ENCODE data around the gene AP5S1. TPM values are rescaled to one million over a fixed set of nuclear protein-coding genes. Genes with fewer than 3 reads are reported as not detected.

The AP5S1 gene
- total RNA-seq, 4 donors from 2014 or later, result under 0.01 to 18.6 (median 9.5) TPM

GRCh38 chr20:3866464-3866863 is 46.1 kb downstream of the AP5S1 start:
- peaks cover 0 to 1% of the 10 kb centered on the region in 2 donors for H3K36me3 ChIP-seq
- no peaks in the 10 kb centered on the region for H3K9me3 ChIP-seq
- DNase-seq, result no peak
- TF ChIP-seq POLR2A (IDR thresholded peaks at IDR 0.05), result no peak
- TF ChIP-seq, protein P1, sequence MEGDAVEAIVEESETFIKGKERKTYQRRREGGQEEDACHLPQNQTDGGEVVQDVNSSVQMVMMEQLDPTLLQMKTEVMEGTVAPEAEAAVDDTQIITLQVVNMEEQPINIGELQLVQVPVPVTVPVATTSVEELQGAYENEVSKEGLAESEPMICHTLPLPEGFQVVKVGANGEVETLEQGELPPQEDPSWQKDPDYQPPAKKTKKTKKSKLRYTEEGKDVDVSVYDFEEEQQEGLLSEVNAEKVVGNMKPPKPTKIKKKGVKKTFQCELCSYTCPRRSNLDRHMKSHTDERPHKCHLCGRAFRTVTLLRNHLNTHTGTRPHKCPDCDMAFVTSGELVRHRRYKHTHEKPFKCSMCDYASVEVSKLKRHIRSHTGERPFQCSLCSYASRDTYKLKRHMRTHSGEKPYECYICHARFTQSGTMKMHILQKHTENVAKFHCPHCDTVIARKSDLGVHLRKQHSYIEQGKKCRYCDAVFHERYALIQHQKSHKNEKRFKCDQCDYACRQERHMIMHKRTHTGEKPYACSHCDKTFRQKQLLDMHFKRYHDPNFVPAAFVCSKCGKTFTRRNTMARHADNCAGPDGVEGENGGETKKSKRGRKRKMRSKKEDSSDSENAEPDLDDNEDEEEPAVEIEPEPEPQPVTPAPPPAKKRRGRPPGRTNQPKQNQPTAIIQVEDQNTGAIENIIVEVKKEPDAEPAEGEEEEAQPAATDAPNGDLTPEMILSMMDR (IDR thresholded peaks at IDR 0.05), result no peak
- no peaks in the 10 kb centered on the region for H3K27me3 ChIP-seq
- no peaks in the 10 kb centered on the region for H3K4me1 ChIP-seq
- no peak overlapping the region for H3K4me3 ChIP-seq
- no peak overlapping the region for H3K27ac ChIP-seq
- intact Hi-C loops (cut with DNase I; ENCODE audit: low total_unique reads), result no loop called here

- intact Hi-C loops (cut with DNase I; ENCODE audit: low total_unique reads), result no loop called here
- TF ChIP-seq POLR2A (IDR thresholded peaks at IDR 0.05), result no peak
- TF ChIP-seq, protein P1 (IDR thresholded peaks at IDR 0.05), result no peak
- no peaks in the 10 kb centered on the region for H3K36me3 ChIP-seq
Measured at GRCh38 chr20:3867802-3868201, 47.5 kb downstream of the AP5S1 start.

DNA sequence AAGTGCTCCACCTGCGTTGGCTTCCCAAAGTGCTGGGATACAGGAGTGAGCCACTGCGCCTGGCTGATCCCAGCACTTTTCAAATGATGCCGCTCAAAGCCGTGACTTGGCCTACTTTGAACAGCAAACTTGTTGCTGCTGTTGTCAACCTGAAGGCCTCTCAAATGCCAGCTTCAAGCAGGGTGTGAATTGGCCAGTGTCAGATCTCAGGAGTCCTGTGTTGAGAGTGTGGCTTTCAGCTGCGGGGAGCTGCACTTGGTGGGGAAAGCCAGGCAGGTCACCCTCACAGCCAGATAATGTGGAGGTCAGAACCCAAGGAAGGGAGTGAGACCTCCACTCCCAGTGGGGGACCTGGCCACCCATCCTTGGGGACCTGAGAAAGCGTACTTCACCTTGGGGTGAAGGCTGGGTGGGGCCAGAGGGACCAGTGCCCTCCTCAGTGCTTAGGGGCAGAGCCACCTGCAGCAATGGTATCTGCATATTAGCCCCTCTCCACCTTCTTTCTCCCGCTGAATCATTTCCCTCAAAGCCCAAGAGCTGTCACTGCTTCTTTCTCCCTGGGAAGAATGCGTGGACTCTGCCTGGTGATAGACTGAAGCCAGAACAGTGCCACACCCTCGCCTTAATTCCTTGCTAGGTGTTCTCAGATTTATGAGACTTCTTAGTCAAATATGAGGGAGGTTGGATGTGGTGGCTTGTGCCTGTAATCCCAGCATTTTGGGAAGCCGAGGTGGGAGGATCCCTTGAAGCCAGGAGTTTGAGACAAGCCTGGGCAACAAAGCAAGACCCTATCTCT is 49.7 kb downstream of the AP5S1 start:
- H3K27ac ChIP-seq, result no peak overlapping the region
- H3K9me3 ChIP-seq, result no peaks in the 10 kb centered on the region
- no peak for TF ChIP-seq POLR2A (IDR thresholded peaks at IDR 0.05)
- TF ChIP-seq, protein P1 (IDR thresholded peaks at IDR 0.05), result no peak
- intact Hi-C loops (cut with DNase I; ENCODE audit: low total_unique reads), result no loop called here
- no peak for DNase-seq
- H3K27me3 ChIP-seq, result no peaks in the 10 kb centered on the region
- no peak overlapping the region for H3K4me3 ChIP-seq
- H3K4me1 ChIP-seq, result no peaks in the 10 kb centered on the region
- no peaks in the 10 kb centered on the region for H3K36me3 ChIP-seq

More at GRCh38 chr20:3867802-3868201, 47.5 kb downstream of the AP5S1 start:
- DNase-seq, result no peak
- Histone ChIP-seq H3K27me3 (no peaks in the 10 kb centered on the region), H3K9me3 (no peaks in the 10 kb centered on the region), H3K4me1 (no peaks in the 10 kb centered on the region), H3K4me3 (no peak overlapping the region), H3K27ac (no peak overlapping the region)

GRCh38 chr20:3871550-3872265 is 51.4 kb downstream of the AP5S1 start:
- intact Hi-C loops (cut with DNase I; ENCODE audit: low total_unique reads), result no loop called here
- Histone ChIP-seq H3K9me3 (no peaks in the 10 kb centered on the region), H3K36me3 (no peaks in the 10 kb centered on the region), H3K27me3 (no peaks in the 10 kb centered on the region), H3K4me1 (no peaks in the 10 kb centered on the region), H3K4me3 (no peak overlapping the region), H3K27ac (no peak overlapping the region)
- DNase-seq, result no peak
- TF ChIP-seq, protein P1 (IDR thresholded peaks at IDR 0.05), result no peak
- TF ChIP-seq POLR2A (IDR thresholded peaks at IDR 0.05), result no peak

- no peaks in the 10 kb centered on the region for H3K9me3 ChIP-seq
- DNase-seq, result no peak
- H3K36me3 ChIP-seq, result no peaks in the 10 kb centered on the region
- H3K4me3 ChIP-seq, result no peak overlapping the region
- no peak for TF ChIP-seq POLR2A (IDR thresholded peaks at IDR 0.05)
- TF ChIP-seq, protein P1 (IDR thresholded peaks at IDR 0.05), result no peak
- no peak overlapping the region for H3K27ac ChIP-seq
- H3K27me3 ChIP-seq, result no peaks in the 10 kb centered on the region
- H3K4me1 ChIP-seq, result no peaks in the 10 kb centered on the region
- intact Hi-C loops (cut with DNase I; ENCODE audit: low total_unique reads), result no loop called here
Measured at GRCh38 chr20:3873507-3873906, 53.2 kb downstream of the AP5S1 start.

Measured in uterus (tissue), 4 donors.